Panc1 (cell line): ENCODE measurements around the gene CPLX3.

ENCODE experiments used
- CTCF ChIP-seq: fragments of 450-650 bp; IDR thresholded peaks from 2 replicates; pipeline ENCODE4 v1.5.1; 2017; ENCODE audit warnings: mild to moderate bottlenecking
- POLR2AphosphoS5 ChIP-seq: IDR thresholded peaks from 2 replicates; pipeline ENCODE4 v1.6.1; 2012; ENCODE audit warnings: mild to moderate bottlenecking, low read depth, low read length, moderate library complexity
- SIN3A ChIP-seq: IDR thresholded peaks from 2 replicates; pipeline ENCODE4 v1.6.1; 2012; ENCODE audit warnings: low read depth, mild to moderate bottlenecking, low read length, moderate library complexity, borderline replicate concordance; ENCODE audit not compliant: insufficient read depth
- TCF7L2 ChIP-seq: IDR thresholded peaks from 2 replicates; pipeline ENCODE4 v1.6.1; 2011; ENCODE audit warnings: mild to moderate bottlenecking, low read depth, low read length, inconsistent platforms
- TF ChIP-seq, protein P1 (sequence below), 2 experiments: IDR thresholded peaks; 2 replicates each; pipeline ENCODE4 v1.6.1; 2011 to 2012; ENCODE audit warnings: low read depth in 2 of 2, control low read depth in 1 of 2, low read length in 1 of 2, mild to moderate bottlenecking in 1 of 2, moderate library complexity in 1 of 2; ENCODE audit not compliant: insufficient read depth in 1 of 2

DNA sequence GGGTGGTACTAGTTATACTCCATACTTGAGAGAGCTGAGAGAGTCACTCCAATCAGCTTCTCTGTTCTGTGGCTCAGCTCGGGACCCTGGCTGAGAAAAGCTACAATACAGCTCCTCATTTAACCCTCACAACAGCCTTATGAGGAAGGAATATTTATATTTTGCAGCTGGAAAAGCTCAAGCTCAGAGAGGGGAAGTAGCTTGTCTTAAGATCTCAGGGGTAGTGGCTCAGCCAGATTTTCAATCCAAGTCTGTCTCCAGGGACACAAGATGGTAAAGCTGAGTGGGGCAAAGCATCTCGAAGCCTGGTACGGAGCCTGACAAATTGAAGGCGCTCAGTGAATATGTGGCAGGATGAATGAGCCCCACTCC is 31.9 kb downstream of the CPLX3 start:
- TF ChIP-seq CTCF (no peak), POLR2AphosphoS5 (no peak), SIN3A (no peak), TCF7L2 (no peak)
- TF ChIP-seq, protein P1, sequence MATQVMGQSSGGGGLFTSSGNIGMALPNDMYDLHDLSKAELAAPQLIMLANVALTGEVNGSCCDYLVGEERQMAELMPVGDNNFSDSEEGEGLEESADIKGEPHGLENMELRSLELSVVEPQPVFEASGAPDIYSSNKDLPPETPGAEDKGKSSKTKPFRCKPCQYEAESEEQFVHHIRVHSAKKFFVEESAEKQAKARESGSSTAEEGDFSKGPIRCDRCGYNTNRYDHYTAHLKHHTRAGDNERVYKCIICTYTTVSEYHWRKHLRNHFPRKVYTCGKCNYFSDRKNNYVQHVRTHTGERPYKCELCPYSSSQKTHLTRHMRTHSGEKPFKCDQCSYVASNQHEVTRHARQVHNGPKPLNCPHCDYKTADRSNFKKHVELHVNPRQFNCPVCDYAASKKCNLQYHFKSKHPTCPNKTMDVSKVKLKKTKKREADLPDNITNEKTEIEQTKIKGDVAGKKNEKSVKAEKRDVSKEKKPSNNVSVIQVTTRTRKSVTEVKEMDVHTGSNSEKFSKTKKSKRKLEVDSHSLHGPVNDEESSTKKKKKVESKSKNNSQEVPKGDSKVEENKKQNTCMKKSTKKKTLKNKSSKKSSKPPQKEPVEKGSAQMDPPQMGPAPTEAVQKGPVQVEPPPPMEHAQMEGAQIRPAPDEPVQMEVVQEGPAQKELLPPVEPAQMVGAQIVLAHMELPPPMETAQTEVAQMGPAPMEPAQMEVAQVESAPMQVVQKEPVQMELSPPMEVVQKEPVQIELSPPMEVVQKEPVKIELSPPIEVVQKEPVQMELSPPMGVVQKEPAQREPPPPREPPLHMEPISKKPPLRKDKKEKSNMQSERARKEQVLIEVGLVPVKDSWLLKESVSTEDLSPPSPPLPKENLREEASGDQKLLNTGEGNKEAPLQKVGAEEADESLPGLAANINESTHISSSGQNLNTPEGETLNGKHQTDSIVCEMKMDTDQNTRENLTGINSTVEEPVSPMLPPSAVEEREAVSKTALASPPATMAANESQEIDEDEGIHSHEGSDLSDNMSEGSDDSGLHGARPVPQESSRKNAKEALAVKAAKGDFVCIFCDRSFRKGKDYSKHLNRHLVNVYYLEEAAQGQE (IDR thresholded peaks at IDR 0.05; ENCODE audit: insufficient read depth in 1 of 2, low read depth in 2 of 2, low read length in 1 of 2) = no peak
